GM23248 (cell line): ENCODE data around the gene CDH8. TPM values are rescaled to one million over a fixed set of nuclear protein-coding genes. Genes with fewer than 3 reads are reported as not detected.

ENCODE experiments used
- DNase-seq: peaks from one replicate; pipeline ENCODE4 v3.0.0-alpha.2; 2015
- H2AFZ ChIP-seq: fragments of 200-600 bp; sonication (generic); 2 replicates; pipeline ENCODE4 v1.6.1; 2016; ENCODE audit warnings: antibody characterized with exemption
- H3F3A ChIP-seq: fragments of 200-600 bp; sonication (generic); 2 replicates; pipeline ENCODE4 v1.6.1; 2016; ENCODE audit warnings: mild to moderate bottlenecking, antibody characterized with exemption, mixed run types; ENCODE audit not compliant: insufficient read depth
- H3K27ac ChIP-seq: fragments of 200-600 bp; sonication (generic); 2 replicates; pipeline ENCODE4 v1.5.1; 2016; ENCODE audit warnings: mild to moderate bottlenecking
- H3K27me3 ChIP-seq: fragments of 200-600 bp; sonication (generic); replicated peaks from 2 replicates; pipeline ENCODE4 v1.6.1; 2016; ENCODE audit warnings: mild to moderate bottlenecking; ENCODE audit not compliant: insufficient read depth
- H3K36me3 ChIP-seq: fragments of 200-600 bp; sonication (generic); 2 replicates; pipeline ENCODE4 v1.6.1; 2016; ENCODE audit warnings: low read depth, mild to moderate bottlenecking
- H3K4me1 ChIP-seq: fragments of 200-600 bp; sonication (generic); 2 replicates; pipeline ENCODE4 v1.6.1; 2016; ENCODE audit warnings: mild to moderate bottlenecking; ENCODE audit not compliant: insufficient read depth
- H3K4me2 ChIP-seq: fragments of 200-600 bp; sonication (generic); one replicate; pipeline ENCODE4 v1.6.1; 2016; ENCODE audit warnings: mild to moderate bottlenecking; ENCODE audit not compliant: unreplicated experiment
- H3K4me3 ChIP-seq: fragments of 200-600 bp; sonication (generic); 2 replicates; pipeline ENCODE4 v1.5.1; 2016; ENCODE audit warnings: mild to moderate bottlenecking
- H3K79me2 ChIP-seq: fragments of 200-600 bp; sonication (generic); 2 replicates; pipeline ENCODE4 v1.6.1; 2016; ENCODE audit warnings: mild to moderate bottlenecking; ENCODE audit not compliant: insufficient read depth
- H3K9ac ChIP-seq: fragments of 200-600 bp; sonication (generic); 2 replicates; pipeline ENCODE4 v1.6.1; 2016; ENCODE audit warnings: mild to moderate bottlenecking
- H3K9me2 ChIP-seq: fragments of 200-600 bp; sonication (generic); 2 replicates; pipeline ENCODE4 v1.6.1; 2016; ENCODE audit warnings: mixed run types, mild to moderate bottlenecking, moderate library complexity; ENCODE audit not compliant: insufficient read depth
- H3K9me3 ChIP-seq: fragments of 200-600 bp; sonication (generic); one replicate; pipeline ENCODE4 v1.6.1; 2017; ENCODE audit warnings: low read depth
- H4K20me1 ChIP-seq: fragments of 200-600 bp; sonication (generic); 2 replicates; pipeline ENCODE4 v1.6.0; 2016; ENCODE audit not compliant: insufficient read depth
- EZH2 ChIP-seq: fragments of 200-600 bp; sonication (generic); IDR thresholded peaks from 2 replicates; pipeline ENCODE4 v1.6.1; 2018; ENCODE audit warnings: antibody characterized with exemption, mild to moderate bottlenecking; ENCODE audit not compliant: insufficient read depth, poor library complexity, severe bottlenecking
- EZH2phosphoT487 ChIP-seq: fragments of 200-600 bp; sonication (generic); IDR thresholded peaks from 2 replicates; pipeline ENCODE4 v1.6.1; 2018; ENCODE audit warnings: antibody characterized with exemption, moderate library complexity, mild to moderate bottlenecking, low read depth; ENCODE audit not compliant: insufficient read depth
- WGBS, 2 experiments: methylation state at CpG; one replicate each; pipeline ENCODE4 v1.1.6; 2015 to 2017; ENCODE audit warnings: low lambda C conversion rate in 2 of 2, low coverage in 1 of 2; ENCODE audit errors: missing lambda C conversion rate in 2 of 2; 5-methylcytosine and 5-hydroxymethylcytosine counted together
- in situ Hi-C: fragments of 300-500 bp; cut with MboI; formaldehyde crosslinking; loops from 2 replicates; pipeline ENCODE4 v1.15.0; 2020
- polyA plus RNA-seq: library from polyadenylated mRNA; unstranded; fragments of >200 nt; fragmentation: Nextera tagmentation; extraction: Ambion mirVana; gene quantifications from 2 replicates; pipeline ENCODE4 v1.2.1, GENCODE V29; 2016
- total RNA-seq: library from RNA; depleted of rRNA; stranded (reverse); fragments of >200 nt; shearing (Covaris generic); gene quantifications from 2 replicates; pipeline ENCODE4 v1.2.3, GENCODE V29; 2014; rRNA removed

CDH8 gene, protein sequence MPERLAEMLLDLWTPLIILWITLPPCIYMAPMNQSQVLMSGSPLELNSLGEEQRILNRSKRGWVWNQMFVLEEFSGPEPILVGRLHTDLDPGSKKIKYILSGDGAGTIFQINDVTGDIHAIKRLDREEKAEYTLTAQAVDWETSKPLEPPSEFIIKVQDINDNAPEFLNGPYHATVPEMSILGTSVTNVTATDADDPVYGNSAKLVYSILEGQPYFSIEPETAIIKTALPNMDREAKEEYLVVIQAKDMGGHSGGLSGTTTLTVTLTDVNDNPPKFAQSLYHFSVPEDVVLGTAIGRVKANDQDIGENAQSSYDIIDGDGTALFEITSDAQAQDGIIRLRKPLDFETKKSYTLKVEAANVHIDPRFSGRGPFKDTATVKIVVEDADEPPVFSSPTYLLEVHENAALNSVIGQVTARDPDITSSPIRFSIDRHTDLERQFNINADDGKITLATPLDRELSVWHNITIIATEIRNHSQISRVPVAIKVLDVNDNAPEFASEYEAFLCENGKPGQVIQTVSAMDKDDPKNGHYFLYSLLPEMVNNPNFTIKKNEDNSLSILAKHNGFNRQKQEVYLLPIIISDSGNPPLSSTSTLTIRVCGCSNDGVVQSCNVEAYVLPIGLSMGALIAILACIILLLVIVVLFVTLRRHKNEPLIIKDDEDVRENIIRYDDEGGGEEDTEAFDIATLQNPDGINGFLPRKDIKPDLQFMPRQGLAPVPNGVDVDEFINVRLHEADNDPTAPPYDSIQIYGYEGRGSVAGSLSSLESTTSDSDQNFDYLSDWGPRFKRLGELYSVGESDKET
- total RNA-seq (not detected in 2 replicates), polyA plus RNA-seq (not detected in 2 replicates)

DNA sequence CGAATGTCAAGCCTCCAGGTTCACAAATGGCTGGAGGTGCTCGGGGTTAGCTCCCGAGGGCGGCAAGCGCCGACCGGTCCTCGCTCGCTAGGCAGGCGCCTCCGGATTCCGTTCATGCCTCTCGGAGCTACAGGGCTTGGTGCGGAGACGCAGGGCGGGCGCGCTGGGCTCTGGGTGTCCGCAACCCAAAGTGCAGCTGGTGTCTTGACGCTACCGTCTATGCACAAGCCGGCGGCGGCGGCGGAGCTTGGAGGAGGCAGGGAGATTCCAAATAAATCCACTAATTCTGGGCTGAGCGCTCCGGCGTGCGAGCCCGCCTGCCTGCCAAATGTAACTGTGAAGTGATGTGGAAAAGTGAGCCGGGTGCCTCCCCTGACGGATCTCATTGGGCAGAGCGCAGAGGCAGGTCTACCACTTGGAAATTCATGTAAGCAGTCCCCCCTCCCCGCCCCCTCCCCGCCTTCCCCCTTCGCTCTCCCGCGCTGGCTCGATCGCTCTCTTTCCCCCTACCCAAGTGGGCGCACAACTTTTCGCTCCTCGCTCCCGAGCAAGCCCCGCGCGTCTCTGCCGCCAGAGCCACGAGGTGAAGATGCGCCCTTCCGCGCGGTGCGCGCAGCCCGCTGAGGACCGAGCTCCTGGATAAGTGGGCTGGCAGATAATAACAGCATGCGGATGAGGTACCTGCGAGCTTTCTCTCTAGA, at the start of gene CDH8:
TSS of gene CDH8 (minus strand) at position 338 of the 701 bp plus-strand sequence. CDS start 15,035 bp downstream, outside the sequence.
- H3K27ac ChIP-seq: no peak within 1 kb of the TSS
- H3K4me3 ChIP-seq: no peak within 1 kb of the TSS
- no peaks in the 10 kb centered on the region for H3K4me1 ChIP-seq
- H2AFZ ChIP-seq: no peak within 1 kb of the TSS
- no peaks in the 10 kb centered on the region for H4K20me1 ChIP-seq
- H3F3A ChIP-seq: no peaks in the 10 kb centered on the region
- TF ChIP-seq EZH2: no peak
- TF ChIP-seq EZH2phosphoT487: no peak
- peaks cover 5% of the 10 kb centered on the region for H3K27me3 ChIP-seq
- no peak within 1 kb of the TSS for H3K4me2 ChIP-seq
- H3K9me3 ChIP-seq: no peaks in the 10 kb centered on the region
- no peaks in the 10 kb centered on the region for H3K79me2 ChIP-seq
- H3K9ac ChIP-seq: no peak within 1 kb of the TSS
- H3K36me3 ChIP-seq: no peaks in the 10 kb centered on the region
- in situ Hi-C loops: no loop called here
- WGBS, 2 experiments: 5 to 7% methylated on average over 42 to 55 of the region's 60 CpGs
- no peak for DNase-seq
- no peaks in the 10 kb centered on the region for H3K9me2 ChIP-seq

DNA sequence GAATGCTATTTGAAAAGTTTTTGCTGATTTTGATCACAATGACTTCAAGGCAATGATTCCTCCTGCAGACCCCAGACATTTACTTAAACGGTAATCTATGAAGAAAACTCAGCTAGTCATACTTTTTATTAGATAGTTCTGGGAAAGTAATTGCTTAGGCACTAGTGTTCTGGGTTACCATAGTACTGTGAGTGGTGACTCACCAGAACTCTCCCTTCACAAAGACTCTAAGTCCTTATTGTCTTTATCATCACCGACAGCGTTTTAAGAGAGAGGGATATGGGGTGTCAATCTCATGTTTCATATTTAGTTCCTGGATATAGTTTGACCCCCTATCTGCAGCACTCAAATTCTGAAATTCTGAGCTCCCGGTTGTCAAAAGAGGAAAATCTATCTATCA, 43.0 kb upstream of the CDH8 start:
- H3K4me2 ChIP-seq: no peak overlapping the region
- H3K4me1 ChIP-seq: no peaks in the 10 kb centered on the region
- no peaks in the 10 kb centered on the region for H3K79me2 ChIP-seq
- H3K27ac ChIP-seq: no peak overlapping the region
- no peaks in the 10 kb centered on the region for H3K9me3 ChIP-seq
- no peak overlapping the region for H2AFZ ChIP-seq
- H3K9ac ChIP-seq: no peak overlapping the region
- no peaks in the 10 kb centered on the region for H4K20me1 ChIP-seq
- H3F3A ChIP-seq: no peaks in the 10 kb centered on the region
- WGBS, 2 experiments: 29 to 33% methylated on average over 4 of the region's 4 CpGs
- no peaks in the 10 kb centered on the region for H3K36me3 ChIP-seq
- H3K4me3 ChIP-seq: no peak overlapping the region
- TF ChIP-seq EZH2 (no peak), EZH2phosphoT487 (no peak)
- no peaks in the 10 kb centered on the region for H3K9me2 ChIP-seq
- H3K27me3 ChIP-seq: no peaks in the 10 kb centered on the region
- in situ Hi-C loops: no loop called here
- DNase-seq: peak; percentile 0

DNA sequence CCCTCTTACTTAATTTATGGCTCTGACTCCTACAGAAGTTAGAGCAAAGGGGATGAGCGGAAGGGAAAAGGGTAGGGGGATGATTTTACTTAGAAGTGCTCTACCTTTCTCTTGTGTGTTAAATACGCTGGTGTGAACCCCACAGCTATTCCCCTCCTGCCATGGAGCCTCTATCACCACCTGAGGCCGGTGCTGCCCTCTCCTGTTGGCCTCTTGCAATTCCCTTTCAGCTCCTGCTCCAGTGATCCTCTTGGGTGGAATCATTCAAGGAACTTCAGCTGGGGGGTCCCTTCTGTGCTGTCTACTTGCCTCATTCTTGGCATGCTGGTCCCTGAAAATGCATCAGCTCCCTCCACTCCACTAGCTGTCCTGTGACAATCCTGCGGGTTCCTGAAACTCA, 41.8 kb upstream of the CDH8 start:
- H3K36me3 ChIP-seq: no peaks in the 10 kb centered on the region
- DNase-seq: peak; percentile 4
- no peak overlapping the region for H2AFZ ChIP-seq
- no peaks in the 10 kb centered on the region for H4K20me1 ChIP-seq
- no peaks in the 10 kb centered on the region for H3K27me3 ChIP-seq
- TF ChIP-seq EZH2phosphoT487 (no peak), EZH2 (no peak)
- H3K4me3 ChIP-seq: no peak overlapping the region
- H3K79me2 ChIP-seq: no peaks in the 10 kb centered on the region
- 9 to 17% methylated on average over 4 of the region's 4 CpGs for WGBS, 2 experiments
- H3K9me3 ChIP-seq: no peaks in the 10 kb centered on the region
- H3F3A ChIP-seq: no peaks in the 10 kb centered on the region
- H3K4me1 ChIP-seq: no peaks in the 10 kb centered on the region
- H3K9me2 ChIP-seq: no peaks in the 10 kb centered on the region
- no peak overlapping the region for H3K9ac ChIP-seq
- no peak overlapping the region for H3K27ac ChIP-seq
- in situ Hi-C loops: no loop called here
- H3K4me2 ChIP-seq: no peak overlapping the region

DNA sequence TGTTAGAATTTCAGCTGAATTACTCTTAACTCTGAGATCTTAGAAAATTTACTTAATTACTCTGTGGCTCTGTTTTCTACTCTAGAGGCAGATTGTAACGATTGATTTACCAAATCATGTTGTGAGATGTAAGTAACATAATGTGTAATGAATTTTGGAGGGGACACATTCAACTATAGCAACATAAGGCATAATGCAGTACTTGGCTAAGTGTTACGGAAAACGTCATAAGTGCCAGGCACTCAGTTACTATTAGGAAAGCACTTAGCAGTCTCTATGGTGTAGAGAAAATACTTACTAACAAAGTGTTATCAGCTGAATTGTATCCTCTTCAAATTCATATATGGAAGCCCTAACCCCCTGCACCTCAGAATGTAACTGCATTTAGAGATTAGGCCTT, 40.6 kb upstream of the CDH8 start:
- Histone ChIP-seq H3K79me2 (no peaks in the 10 kb centered on the region), H4K20me1 (no peaks in the 10 kb centered on the region), H3K9me3 (no peaks in the 10 kb centered on the region), H2AFZ (no peak overlapping the region), H3K4me2 (no peak overlapping the region), H3K27ac (no peak overlapping the region), H3K9me2 (no peaks in the 10 kb centered on the region), H3K9ac (no peak overlapping the region), H3K27me3 (no peaks in the 10 kb centered on the region), H3F3A (no peaks in the 10 kb centered on the region), H3K4me1 (no peaks in the 10 kb centered on the region), H3K4me3 (no peak overlapping the region), H3K36me3 (no peaks in the 10 kb centered on the region)
- WGBS, 2 experiments: 28 to 29% methylated on average over 3 of the region's 3 CpGs
- DNase-seq: no peak
- TF ChIP-seq EZH2phosphoT487: no peak
- TF ChIP-seq EZH2: no peak
- in situ Hi-C loops: no loop called here
